Measurements from ENCODE around the gene ALG10B.
"Not testable (repeated sequence)": the region's sequence is repeated elsewhere in the genome, so short reads cannot be mapped to it uniquely, and the experiment has no call there.

ALG10B gene

GRCh38 chr12:38324912-38325311 lies 8.3 kb downstream of the ALG10B start:
- Histone ChIP-seq H3K4me3 (no peak overlapping the region), H3K9me3 (ENCODE audit: low read depth, low read length) (no peaks in the 10 kb centered on the region), H3K9ac (ENCODE audit: insufficient read length) (no peak overlapping the region), H3K36me3 (ENCODE audit: insufficient read depth, low read length) (no peaks in the 10 kb centered on the region), H3K27ac (no peak overlapping the region)
- TF ChIP-seq FOXP2 (optimal IDR thresholded peaks at IDR 0.05; ENCODE audit: control extremely low read depth, extremely low read length, insufficient read depth) (no peak), POLR2AphosphoS5 (IDR thresholded peaks at IDR 0.05; ENCODE audit: borderline replicate concordance, low read depth, low read length) (no peak), EZH2 (IDR thresholded peaks at IDR 0.05) (no peak)
- no peak for DNase-seq (ENCODE audit: low read depth, low spot score)

- Histone ChIP-seq H3K4me3 (no peak overlapping the region), H3K36me3 (ENCODE audit: insufficient read depth, low read length) (no peaks in the 10 kb centered on the region), H3K27ac (no peak overlapping the region), H3K9ac (ENCODE audit: insufficient read length) (no peak overlapping the region), H3K9me3 (ENCODE audit: low read depth, low read length) (no peaks in the 10 kb centered on the region)
- TF ChIP-seq POLR2AphosphoS5 (IDR thresholded peaks at IDR 0.05; ENCODE audit: borderline replicate concordance, low read depth, low read length) = no peak
- no peak for TF ChIP-seq EZH2 (IDR thresholded peaks at IDR 0.05)
- no peak for TF ChIP-seq FOXP2 (optimal IDR thresholded peaks at IDR 0.05; ENCODE audit: control extremely low read depth, extremely low read length, insufficient read depth)
- no peak for DNase-seq (ENCODE audit: low read depth, low spot score)
These were observed 10.8 kb downstream of the ALG10B start for GRCh38 chr12:38327356-38327755.

GRCh38 chr12:38328306-38328895 lies 11.8 kb downstream of the ALG10B start:
- H3K36me3 ChIP-seq (ENCODE audit: insufficient read depth, low read length) = no peaks in the 10 kb centered on the region
- TF ChIP-seq POLR2AphosphoS5 (IDR thresholded peaks at IDR 0.05; ENCODE audit: borderline replicate concordance, low read depth, low read length) (no peak), EZH2 (IDR thresholded peaks at IDR 0.05) (no peak), FOXP2 (optimal IDR thresholded peaks at IDR 0.05; ENCODE audit: control extremely low read depth, extremely low read length, insufficient read depth) (no peak)
- peak; percentile 10 for DNase-seq (ENCODE audit: low read depth, low spot score)
- H3K4me3 ChIP-seq = no peak overlapping the region
- no peak overlapping the region for H3K27ac ChIP-seq
- H3K9me3 ChIP-seq (ENCODE audit: low read depth, low read length) = no peaks in the 10 kb centered on the region
- no peak overlapping the region for H3K9ac ChIP-seq (ENCODE audit: insufficient read length)

- H3K27ac ChIP-seq; DNase-seq (ENCODE audit: low read depth, low spot score); H3K4me3 ChIP-seq; H3K36me3 ChIP-seq (ENCODE audit: insufficient read depth, low read length); H3K9me3 ChIP-seq (ENCODE audit: low read depth, low read length); H3K9ac ChIP-seq (ENCODE audit: insufficient read length): not testable (repeated sequence)
These were observed 13.8 kb downstream of the ALG10B start for GRCh38 chr12:38330414-38330813.

DNA sequence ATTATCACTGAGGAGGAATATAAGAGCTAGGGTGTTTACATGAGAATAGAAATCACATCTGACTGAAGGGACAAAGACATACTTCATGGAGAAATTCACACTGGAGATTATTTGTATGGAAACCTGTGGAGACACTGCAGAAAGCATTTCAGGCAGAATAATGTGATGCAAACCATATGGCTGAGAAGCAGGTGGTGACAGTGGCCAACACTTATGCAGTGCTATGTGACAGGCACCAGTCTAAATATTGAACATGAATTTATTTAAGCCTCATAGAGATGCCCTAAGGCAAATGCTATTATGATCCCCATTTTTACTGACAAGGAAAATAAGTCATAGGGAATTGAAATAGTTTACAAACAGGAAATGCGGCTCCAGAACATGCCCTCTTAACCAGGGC lies 16.2 kb downstream of the ALG10B start:
- Histone ChIP-seq H3K36me3 (ENCODE audit: insufficient read depth, low read length) (no peaks in the 10 kb centered on the region), H3K27ac (no peak overlapping the region), H3K4me3 (no peak overlapping the region), H3K9ac (ENCODE audit: insufficient read length) (no peak overlapping the region), H3K9me3 (ENCODE audit: low read depth, low read length) (no peaks in the 10 kb centered on the region)
- TF ChIP-seq POLR2AphosphoS5 (IDR thresholded peaks at IDR 0.05; ENCODE audit: borderline replicate concordance, low read depth, low read length) (no peak), FOXP2 (optimal IDR thresholded peaks at IDR 0.05; ENCODE audit: control extremely low read depth, extremely low read length, insufficient read depth) (no peak), EZH2 (IDR thresholded peaks at IDR 0.05) (no peak)
- DNase-seq (ENCODE audit: low read depth, low spot score) = no peak

DNA sequence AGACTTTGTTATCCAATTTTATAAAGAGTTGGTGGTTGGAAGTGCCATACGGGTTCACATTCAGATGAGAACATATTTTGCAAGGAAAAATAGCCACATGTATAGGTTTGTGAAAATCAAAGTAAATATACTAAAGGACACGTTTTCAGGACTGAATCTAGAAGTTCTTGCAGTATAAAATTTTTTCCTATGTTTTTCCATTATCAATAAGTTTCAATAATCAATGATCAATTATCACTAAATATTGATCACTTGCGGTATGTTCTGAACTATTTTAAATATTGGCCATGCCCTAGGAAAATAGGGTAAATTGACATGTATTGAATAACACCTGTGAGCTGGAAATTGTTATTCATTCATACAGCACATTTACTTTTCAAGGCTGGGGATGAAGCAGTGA lies 25.9 kb downstream of the ALG10B start:
- Histone ChIP-seq H3K9ac (ENCODE audit: insufficient read length) (no peak overlapping the region), H3K4me3 (no peak overlapping the region), H3K27ac (no peak overlapping the region), H3K9me3 (ENCODE audit: low read depth, low read length) (no peaks in the 10 kb centered on the region), H3K36me3 (ENCODE audit: insufficient read depth, low read length) (no peaks in the 10 kb centered on the region)
- no peak for TF ChIP-seq FOXP2 (optimal IDR thresholded peaks at IDR 0.05; ENCODE audit: control extremely low read depth, extremely low read length, insufficient read depth)
- TF ChIP-seq POLR2AphosphoS5 (IDR thresholded peaks at IDR 0.05; ENCODE audit: borderline replicate concordance, low read depth, low read length) = no peak
- TF ChIP-seq EZH2 (IDR thresholded peaks at IDR 0.05) = no peak
- DNase-seq (ENCODE audit: low read depth, low spot score) = no peak

GRCh38 chr12:38343256-38343655 lies 26.7 kb downstream of the ALG10B start:
- DNase-seq (ENCODE audit: low read depth, low spot score); H3K9ac ChIP-seq (ENCODE audit: insufficient read length); H3K36me3 ChIP-seq (ENCODE audit: insufficient read depth, low read length); H3K4me3 ChIP-seq; H3K27ac ChIP-seq; H3K9me3 ChIP-seq (ENCODE audit: low read depth, low read length): not testable (repeated sequence)

- H3K27ac ChIP-seq; H3K9me3 ChIP-seq (ENCODE audit: low read depth, low read length); H3K9ac ChIP-seq (ENCODE audit: insufficient read length); H3K4me3 ChIP-seq; DNase-seq (ENCODE audit: low read depth, low spot score); H3K36me3 ChIP-seq (ENCODE audit: insufficient read depth, low read length): not testable (repeated sequence)
These were observed 27.3 kb downstream of the ALG10B start for GRCh38 chr12:38343916-38344315.

DNA sequence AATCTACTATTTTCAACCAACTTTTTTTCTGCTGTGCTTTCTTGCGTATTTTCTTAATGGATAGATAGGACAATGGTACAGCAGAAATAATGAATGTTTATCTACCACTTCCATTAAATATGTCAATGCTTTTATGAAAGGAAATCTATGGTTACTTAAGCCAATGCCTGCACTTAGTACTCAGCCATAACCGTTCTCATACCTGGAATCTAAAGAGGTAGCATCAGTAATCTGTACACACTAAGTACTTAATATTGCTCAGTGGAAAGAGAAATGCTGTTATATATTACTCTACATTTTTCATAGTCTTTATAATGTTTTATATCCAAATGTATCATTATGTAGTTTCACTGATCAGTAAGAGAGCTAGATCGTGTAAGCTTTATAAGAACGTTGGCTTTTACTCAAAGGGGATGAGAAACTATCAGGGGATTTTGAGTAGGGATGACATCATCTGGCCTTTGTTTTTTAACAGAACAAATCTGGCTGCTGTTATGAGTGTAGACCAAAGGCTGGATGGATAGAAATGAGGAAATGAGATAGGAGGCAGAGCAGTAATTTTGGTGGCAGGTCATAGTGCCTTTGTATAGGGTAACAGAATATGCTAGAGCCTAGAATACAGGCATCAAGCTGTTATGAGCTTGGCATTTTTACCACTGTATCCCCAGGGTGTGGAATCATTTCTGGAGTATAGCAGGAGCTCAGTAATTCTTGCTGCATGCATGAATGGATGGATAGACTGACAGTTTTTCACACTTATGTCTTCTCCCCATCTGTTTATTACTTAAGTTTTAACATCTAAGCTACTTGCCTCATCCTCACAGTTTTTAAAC lies 34.0 kb downstream of the ALG10B start:
- Histone ChIP-seq H3K9me3 (ENCODE audit: low read depth, low read length) (no peaks in the 10 kb centered on the region), H3K4me3 (no peak overlapping the region), H3K36me3 (ENCODE audit: insufficient read depth, low read length) (no peaks in the 10 kb centered on the region), H3K9ac (ENCODE audit: insufficient read length) (no peak overlapping the region), H3K27ac (no peak overlapping the region)
- DNase-seq (ENCODE audit: low read depth, low spot score) = no peak
- TF ChIP-seq POLR2AphosphoS5 (IDR thresholded peaks at IDR 0.05; ENCODE audit: borderline replicate concordance, low read depth, low read length) (no peak), FOXP2 (optimal IDR thresholded peaks at IDR 0.05; ENCODE audit: control extremely low read depth, extremely low read length, insufficient read depth) (no peak), EZH2 (IDR thresholded peaks at IDR 0.05) (no peak)

GRCh38 chr12:38351175-38351508 lies 34.6 kb downstream of the ALG10B start:
- DNase-seq (ENCODE audit: low read depth, low spot score); H3K4me3 ChIP-seq; H3K9me3 ChIP-seq (ENCODE audit: low read depth, low read length); H3K9ac ChIP-seq (ENCODE audit: insufficient read length); H3K36me3 ChIP-seq (ENCODE audit: insufficient read depth, low read length); H3K27ac ChIP-seq: not testable (repeated sequence)

Measured in SK-N-MC (cell line).